DOHH2 (cell line): ENCODE measurements around the gene AGPAT1.

Source experiments
- H3F3A ChIP-seq: fragments of 200-600 bp; sonication (generic), shearing (Covaris generic); 2 replicates; pipeline ENCODE4 v1.6.0; 2016; ENCODE audit warnings: antibody characterized with exemption, mild to moderate bottlenecking; ENCODE audit not compliant: control insufficient read depth, insufficient read depth
- H3K27ac ChIP-seq: fragments of 200-600 bp; sonication (generic); 2 replicates; pipeline ENCODE4 v1.5.1; 2014; ENCODE audit warnings: low read depth, mild to moderate bottlenecking, low read length, moderate library complexity
- H3K27me3 ChIP-seq: fragments of 200-600 bp; sonication (generic); 2 replicates; pipeline ENCODE4 v1.6.1; 2014; ENCODE audit warnings: mild to moderate bottlenecking, low read length, mixed read lengths; ENCODE audit not compliant: control insufficient read depth
- H3K36me3 ChIP-seq: fragments of 200-600 bp; sonication (generic); 2 replicates; pipeline ENCODE4 v1.6.1; 2014; ENCODE audit warnings: mild to moderate bottlenecking, low read length, moderate library complexity, mixed read lengths; ENCODE audit not compliant: control insufficient read depth
- H3K4me1 ChIP-seq: fragments of 200-600 bp; sonication (generic); 2 replicates; pipeline ENCODE4 v1.6.1; 2014; ENCODE audit warnings: mild to moderate bottlenecking, low read length, mixed read lengths; ENCODE audit not compliant: control insufficient read depth
- H3K4me2 ChIP-seq: fragments of 200-600 bp; sonication (generic); 2 replicates; pipeline ENCODE4 v1.6.0; 2014; ENCODE audit warnings: mild to moderate bottlenecking, low read length, moderate library complexity
- H3K4me3 ChIP-seq: fragments of 200-600 bp; sonication (generic); 2 replicates; pipeline ENCODE4 v1.5.1; 2014; ENCODE audit warnings: mild to moderate bottlenecking, low read length, mixed read lengths
- H3K79me2 ChIP-seq: fragments of 200-600 bp; sonication (generic); 2 replicates; pipeline ENCODE4 v1.6.1; 2014; ENCODE audit warnings: mild to moderate bottlenecking, low read length, mixed read lengths; ENCODE audit not compliant: control insufficient read depth
- H3K9me2 ChIP-seq: fragments of 200-600 bp; sonication (generic); replicated peaks from 2 replicates; pipeline ENCODE4 v1.6.1; 2014; ENCODE audit warnings: mild to moderate bottlenecking, low read length, mixed read lengths; ENCODE audit not compliant: control insufficient read depth
- H3K9me3 ChIP-seq: fragments of 200-600 bp; sonication (generic); 2 replicates; pipeline ENCODE4 v1.6.1; 2014; ENCODE audit warnings: antibody characterized with exemption, low read length, mixed read lengths; ENCODE audit not compliant: control insufficient read depth, insufficient read depth
- H4K20me1 ChIP-seq: fragments of 200-600 bp; sonication (generic); 2 replicates; pipeline ENCODE4 v1.6.0; 2014; ENCODE audit warnings: low read depth, mild to moderate bottlenecking, antibody characterized with exemption, low read length, moderate library complexity; ENCODE audit not compliant: control insufficient read depth, insufficient read depth
- EZH2phosphoT487 ChIP-seq: fragments of 200-600 bp; sonication (generic); IDR thresholded peaks from 2 replicates; pipeline ENCODE4 v1.6.1; 2017; ENCODE audit warnings: borderline replicate concordance, mild to moderate bottlenecking, antibody characterized with exemption, low read length, moderate library complexity, mixed read lengths
- TF ChIP-seq, protein P1 (sequence below): fragments of 200-600 bp; sonication (generic); IDR thresholded peaks from one replicate; pipeline ENCODE4 v1.5.1; 2014; ENCODE audit warnings: antibody characterized with exemption, mild to moderate bottlenecking, low read depth, low read length; ENCODE audit not compliant: poor library complexity, severe bottlenecking

Gene AGPAT1

DNA sequence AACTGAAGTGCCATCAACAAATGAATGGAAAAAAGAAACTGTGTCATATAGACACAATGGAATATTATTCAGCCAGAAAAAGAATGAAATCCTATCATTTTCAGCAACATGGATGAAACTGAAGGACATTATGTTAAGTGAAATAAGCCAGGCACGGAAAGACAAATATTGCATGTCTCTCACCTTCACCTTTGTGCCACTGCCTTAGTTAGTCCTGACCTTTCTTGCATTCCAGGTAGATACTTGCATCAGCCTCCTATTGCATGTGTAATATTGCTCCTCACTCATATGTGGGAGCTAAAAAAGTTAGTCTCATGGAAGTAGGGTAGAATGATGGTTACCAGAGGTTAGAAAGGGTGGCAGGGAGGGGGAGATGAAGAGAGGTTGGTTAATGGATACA lies 33.1 kb upstream of the AGPAT1 start:
- Histone ChIP-seq H3K4me2 (no peak overlapping the region), H3K36me3 (no peaks in the 10 kb centered on the region), H3K27ac (no peak overlapping the region), H3K4me3 (no peak overlapping the region), H3K9me3 (no peaks in the 10 kb centered on the region), H3F3A (0 out of 2 replicates have a peak, but pooled peaks cover 3% of the 10 kb centered on the region), H3K4me1 (peaks cover 16% of the 10 kb centered on the region), H3K79me2 (no peaks in the 10 kb centered on the region), H4K20me1 (no peaks in the 10 kb centered on the region), H3K9me2 (no peaks in the 10 kb centered on the region), H3K27me3 (no peaks in the 10 kb centered on the region)
- no peak for TF ChIP-seq EZH2phosphoT487
- TF ChIP-seq, protein P1, sequence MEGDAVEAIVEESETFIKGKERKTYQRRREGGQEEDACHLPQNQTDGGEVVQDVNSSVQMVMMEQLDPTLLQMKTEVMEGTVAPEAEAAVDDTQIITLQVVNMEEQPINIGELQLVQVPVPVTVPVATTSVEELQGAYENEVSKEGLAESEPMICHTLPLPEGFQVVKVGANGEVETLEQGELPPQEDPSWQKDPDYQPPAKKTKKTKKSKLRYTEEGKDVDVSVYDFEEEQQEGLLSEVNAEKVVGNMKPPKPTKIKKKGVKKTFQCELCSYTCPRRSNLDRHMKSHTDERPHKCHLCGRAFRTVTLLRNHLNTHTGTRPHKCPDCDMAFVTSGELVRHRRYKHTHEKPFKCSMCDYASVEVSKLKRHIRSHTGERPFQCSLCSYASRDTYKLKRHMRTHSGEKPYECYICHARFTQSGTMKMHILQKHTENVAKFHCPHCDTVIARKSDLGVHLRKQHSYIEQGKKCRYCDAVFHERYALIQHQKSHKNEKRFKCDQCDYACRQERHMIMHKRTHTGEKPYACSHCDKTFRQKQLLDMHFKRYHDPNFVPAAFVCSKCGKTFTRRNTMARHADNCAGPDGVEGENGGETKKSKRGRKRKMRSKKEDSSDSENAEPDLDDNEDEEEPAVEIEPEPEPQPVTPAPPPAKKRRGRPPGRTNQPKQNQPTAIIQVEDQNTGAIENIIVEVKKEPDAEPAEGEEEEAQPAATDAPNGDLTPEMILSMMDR, result no peak

DNA sequence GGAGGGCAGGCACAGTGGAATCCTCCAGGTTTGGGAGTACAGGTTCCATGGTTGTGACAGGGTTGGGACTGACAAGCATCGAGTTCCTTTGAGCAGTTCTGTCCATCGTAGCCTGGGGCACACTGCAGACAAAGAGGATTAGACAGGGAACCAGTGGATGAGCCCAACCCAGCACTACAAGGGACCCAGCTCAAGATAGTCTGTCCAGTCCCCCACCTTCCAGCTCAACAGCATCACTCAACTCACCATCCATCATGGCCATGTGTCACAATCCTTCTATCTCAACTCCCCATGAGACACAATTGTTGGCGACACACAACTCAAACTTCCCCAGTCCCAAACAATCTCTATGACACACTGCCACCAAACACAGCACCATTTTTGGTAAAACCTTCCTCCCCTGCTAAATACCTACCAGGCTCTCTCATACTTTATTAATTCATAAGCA lies 28.4 kb upstream of the AGPAT1 start:
- peaks cover 13% of the 10 kb centered on the region for H3K4me1 ChIP-seq
- H3K27me3 ChIP-seq, result no peaks in the 10 kb centered on the region
- no peaks in the 10 kb centered on the region for H3K9me2 ChIP-seq
- no peak overlapping the region for H3K27ac ChIP-seq
- TF ChIP-seq, protein P1, result no peak
- TF ChIP-seq EZH2phosphoT487, result no peak
- no peak overlapping the region for H3K4me3 ChIP-seq
- H4K20me1 ChIP-seq, result no peaks in the 10 kb centered on the region
- H3F3A ChIP-seq, result 0 out of 2 replicates have a peak, but pooled peaks cover 3% of the 10 kb centered on the region
- H3K4me2 ChIP-seq, result no peak overlapping the region
- H3K9me3 ChIP-seq, result no peaks in the 10 kb centered on the region
- H3K36me3 ChIP-seq, result no peaks in the 10 kb centered on the region
- no peaks in the 10 kb centered on the region for H3K79me2 ChIP-seq

- Histone ChIP-seq H3K9me3 (no peaks in the 10 kb centered on the region), H3F3A (0 out of 2 replicates have a peak, but pooled peaks cover 3% of the 10 kb centered on the region), H3K79me2 (no peaks in the 10 kb centered on the region), H3K27ac (no peak overlapping the region), H3K4me2 (no peak overlapping the region), H3K4me1 (peaks cover 11% of the 10 kb centered on the region), H3K36me3 (no peaks in the 10 kb centered on the region), H3K9me2 (no peaks in the 10 kb centered on the region), H3K27me3 (no peaks in the 10 kb centered on the region), H4K20me1 (no peaks in the 10 kb centered on the region), H3K4me3 (no peak overlapping the region)
- TF ChIP-seq, protein P1, result no peak
- no peak for TF ChIP-seq EZH2phosphoT487
Measured at GRCh38 chr6:32203426-32204267, 27.8 kb upstream of the AGPAT1 start.
